ENCODE data around the gene CES2. TPM values are rescaled to one million over a fixed set of nuclear protein-coding genes. Genes with fewer than 3 reads are reported as not detected.
A peak's percentile ranks its signal among the peaks of the same experiment; 100 is the strongest.

Gene CES2
- total and polyA plus RNA-seq, 2 donors (not counting 3 experiments of a cell fraction or from before 2014, with no cell fraction given) = 19.1 to 28.8 TPM

DNA sequence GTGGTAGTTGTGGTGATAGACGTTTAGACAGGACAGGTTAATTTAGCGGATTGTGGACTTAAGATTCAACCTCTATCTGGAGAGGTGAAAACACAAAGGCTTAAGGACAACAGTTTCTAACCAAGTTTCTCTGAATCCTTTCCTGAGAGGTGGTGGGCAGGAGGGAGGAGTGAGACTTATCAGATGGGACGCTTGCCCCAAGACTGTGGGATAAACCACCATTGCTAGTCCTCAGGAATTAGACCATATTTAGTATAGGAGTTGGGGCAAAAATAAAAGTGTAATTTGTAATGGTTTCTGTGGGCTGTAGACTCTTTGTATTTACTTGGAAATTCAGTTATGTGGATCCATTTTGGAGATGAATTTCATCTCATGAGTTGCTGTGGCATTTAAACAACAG, 48.4 kb upstream of the CES2 start:
- H3K4me1 ChIP-seq (ENCODE audit: control insufficient read depth, extremely low read depth, insufficient read depth, low read length) = no peaks in the 10 kb centered on the region
- no peak overlapping the region for H2AFZ ChIP-seq (ENCODE audit: low read depth, low read length)
- TF ChIP-seq FOS (IDR thresholded peaks at IDR 0.05; ENCODE audit: borderline replicate concordance, insufficient read depth, low read length) (no peak), POLR2AphosphoS5 (IDR thresholded peaks at IDR 0.05; ENCODE audit: insufficient read depth, low read depth, low read length) (no peak), EZH2 (IDR thresholded peaks at IDR 0.05; ENCODE audit: borderline replicate concordance, low read depth, low read length, severe bottlenecking) (no peak), POLR2A (IDR thresholded peaks at IDR 0.05; ENCODE audit: low read depth, low read length) (no peak), JUN (IDR thresholded peaks at IDR 0.05; ENCODE audit: borderline replicate concordance, insufficient read depth, insufficient read length, low read depth) (no peak), CTCF (IDR thresholded peaks at IDR 0.05; ENCODE audit: extremely low read depth in 1 of 2, insufficient read depth in 1 of 2, low read depth in 1 of 2, low read length in 2 of 2) (no peak), MYC (IDR thresholded peaks at IDR 0.05; ENCODE audit: low read depth, low read length) (no peak), MAX (IDR thresholded peaks at IDR 0.05; ENCODE audit: insufficient read depth, insufficient read length) (no peak), GATA2 (IDR thresholded peaks at IDR 0.05; ENCODE audit: insufficient read depth, insufficient read length, low read depth, low read length) (no peak)
- peaks cover 3 to 9% of the 10 kb centered on the region in 2 experiments for H3K36me3 ChIP-seq (ENCODE audit: control insufficient read depth in 2 of 2, extremely low read depth in 1 of 2, insufficient read depth in 2 of 2, low read length in 2 of 2)
- DNase-seq (ENCODE audit: low read depth, low spot score) (peak; percentile 16), FAIRE-seq (no peak)
- intact Hi-C loops (cut with micrococcal nuclease) (no loop called here), dilution Hi-C loops (cut with MboI; ENCODE audit: extremely low pct_ligation_motif_present, low sequenced_read_pairs) (no loop called here)
- H3K9me1 ChIP-seq (replicated peaks; ENCODE audit: control insufficient read depth, extremely low read depth, insufficient read depth, low read length) = no peaks in the 10 kb centered on the region
- peaks cover 4% of the 10 kb centered on the region for H4K20me1 ChIP-seq (replicated peaks; ENCODE audit: control insufficient read depth, extremely low read depth, insufficient read depth, low read length)
- no peak overlapping the region for H3K9ac ChIP-seq (replicated peaks; ENCODE audit: extremely low read depth, insufficient read depth, low read length)
- no peaks in the 10 kb centered on the region for H3K79me2 ChIP-seq (ENCODE audit: control insufficient read depth, insufficient read depth, low read length)
- POLR2A ChIA-PET = no interaction called here
- H3K27ac ChIP-seq (ENCODE audit: insufficient read depth, low read depth, low read length) = no peak overlapping the region
- CTCF ChIA-PET = interaction anchor here (0.7 to 1.3 kb wide), 4 partner anchors 14 to 42 kb away, joined by 3 to 4 read pairs (median 4); no protein-coding TSS in a partner anchor
- no peaks in the 10 kb centered on the region for H3K27me3 ChIP-seq (ENCODE audit: control insufficient read depth in 2 of 2, insufficient read depth in 2 of 2, low read length in 2 of 2)
- H3K4me2 ChIP-seq (ENCODE audit: insufficient read depth, low read length) = no peak overlapping the region
- H3K4me3 ChIP-seq (replicated peaks in 1 of 3; ENCODE audit: insufficient read depth in 1 of 3, low read depth in 1 of 3, low read length in 3 of 3) = no peak overlapping the region
- no peaks in the 10 kb centered on the region for H3K9me3 ChIP-seq (replicated peaks; ENCODE audit: control insufficient read depth, insufficient read depth, low read length)
- no TSS peak for BruUV-seq (replicated peaks)

Measured in endothelial cell of umbilical vein (primary cell).